HepG2 (cell line): ENCODE measurements around the gene ABHD4. TPM values are rescaled to one million over a fixed set of nuclear protein-coding genes. Genes with fewer than 3 reads are reported as not detected.

Experiments used
- ATAC-seq: fragments of 200-7000 bp; cut with Tn5 transposase; 3 replicates; pipeline ENCODE4 v1.9.1; 2020; ENCODE audit warnings: mild to moderate bottlenecking, moderate library complexity
- BruUV-seq: library from RNA; stranded (reverse); fragments of 400-500 nt; replicated peaks from 2 replicates; lab custom pipeline; 2021; lab: Mats Ljungman, UMichigan
- CTCF ChIA-PET: fragments of 300-600 bp; formaldehyde crosslinking; extraction: SDS; loops from one replicate; lab custom pipeline; 2021; ENCODE audit warnings: low total read pairs, inconsistent platforms, low intra/inter-chr PET ratio; lab: Yijun Ruan, JAX
- POLR2A ChIA-PET: fragments of 350-600 bp; sonication (Branson Sonifier 250); formaldehyde crosslinking; loops from one replicate; lab custom pipeline; 2020; ENCODE audit warnings: antibody characterized with exemption, inconsistent platforms; lab: Yijun Ruan, JAX
- DNase-seq: peaks from one replicate; pipeline ENCODE4 v3.0.0-alpha.2; 2015; ENCODE audit warnings: low spot score
- FAIRE-seq: peaks from 3 replicates; lab custom pipeline; 2011; peaks lifted over from hg19 to GRCh38; lab: Jason Lieb, UNC
- H2AFZ ChIP-seq: one replicate; pipeline ENCODE4 v1.6.1; 2011; ENCODE audit warnings: low read length, inconsistent platforms
- H3K27ac ChIP-seq: fragments of 300-600 bp; 3 replicates; pipeline ENCODE4 v1.8.0; 2011; ENCODE audit warnings: mixed run types, mild to moderate bottlenecking, mixed read lengths, low read length, inconsistent platforms; ENCODE audit not compliant: insufficient read depth; ENCODE audit errors: extremely low read length
- H3K27me3 ChIP-seq, 2 experiments: fragments of 200-600 bp in 1 of 2; 2 replicates in 1 of 2; 3 replicates in 1 of 2; pipeline versions ENCODE4 v1.6.0 to v1.8.0; 2011; ENCODE audit warnings: low read length in 2 of 2, mild to moderate bottlenecking in 2 of 2, moderate library complexity in 2 of 2, inconsistent platforms in 1 of 2; ENCODE audit not compliant: insufficient read depth in 2 of 2, control insufficient read depth in 1 of 2
- H3K36me3 ChIP-seq, 2 experiments: fragments of 200-600 bp in 1 of 2; replicated peaks in 1 of 2; 2 replicates in 1 of 2; 3 replicates in 1 of 2; pipeline versions ENCODE4 v1.5.1 to v1.8.0; 2011; ENCODE audit warnings: low read length in 2 of 2, inconsistent platforms in 1 of 2; ENCODE audit not compliant: insufficient read depth in 2 of 2, control insufficient read depth in 1 of 2
- H3K4me1 ChIP-seq: 2 replicates; pipeline ENCODE4 v1.5.1; 2012; ENCODE audit warnings: low read length, inconsistent platforms; ENCODE audit not compliant: insufficient read depth
- H3K4me2 ChIP-seq: 2 replicates; pipeline ENCODE4 v1.6.0; 2011; ENCODE audit warnings: low read depth, low read length, inconsistent platforms
- H3K4me3 ChIP-seq, 3 experiments: fragments of 200-600 bp in 1 of 3; sonication (generic), shearing (Covaris generic) in 1 of 3; replicated peaks in 1 of 3; 2 replicates each; pipeline ENCODE4 v1.5.1; 2011 to 2016; ENCODE audit warnings: low read length in 3 of 3, inconsistent platforms in 2 of 3, low read depth in 2 of 3, mild to moderate bottlenecking in 2 of 3, control low read depth in 1 of 3, mixed read lengths in 1 of 3; ENCODE audit not compliant: insufficient read depth in 1 of 3
- H3K79me2 ChIP-seq: one replicate; pipeline ENCODE4 v1.6.1; 2011; ENCODE audit warnings: low read length, inconsistent platforms; ENCODE audit not compliant: insufficient read depth
- H3K9ac ChIP-seq: 2 replicates; pipeline ENCODE4 v1.6.0; 2011; ENCODE audit warnings: mild to moderate bottlenecking, low read depth, low read length, inconsistent platforms; ENCODE audit not compliant: insufficient read depth
- H3K9me3 ChIP-seq: 2 replicates; pipeline ENCODE4 v1.5.1; 2012; ENCODE audit warnings: mild to moderate bottlenecking, low read length
- H4K20me1 ChIP-seq: 2 replicates; pipeline ENCODE4 v1.6.0; 2011; ENCODE audit warnings: inconsistent platforms, mild to moderate bottlenecking, low read length, moderate library complexity; ENCODE audit not compliant: insufficient read depth
- ATM ChIP-seq: fragments of 450-650 bp; IDR thresholded peaks from 2 replicates; pipeline ENCODE4 v1.7.1; 2017; ENCODE audit warnings: mild to moderate bottlenecking, borderline replicate concordance
- CENPT ChIP-seq: sonication (generic); formaldehyde crosslinking; IDR thresholded peaks from 2 replicates; pipeline ENCODE4 v1.8.0; 2022; ENCODE audit warnings: low read depth, mild to moderate bottlenecking, moderate library complexity, missing genetic modification reagents
- CREM ChIP-seq, 2 experiments: sonication (generic) in 1 of 2; formaldehyde crosslinking in 1 of 2; IDR thresholded peaks; 2 replicates each; pipeline versions ENCODE4 v1.4.0 to v1.6.1; 2016 to 2020; ENCODE audit warnings: antibody characterized with exemption in 1 of 2, mild to moderate bottlenecking in 1 of 2, missing genetic modification reagents in 1 of 2
- JARID2 ChIP-seq: sonication (generic); formaldehyde crosslinking; IDR thresholded peaks from 2 replicates; pipeline ENCODE4 v1.8.1; 2023; ENCODE audit warnings: missing genetic modification reagents, inconsistent platforms; ENCODE audit not compliant: insufficient replicate concordance
- ZNF207 ChIP-seq: fragments of 450-650 bp; IDR thresholded peaks from 2 replicates; pipeline ENCODE4 v1.6.1; 2016; ENCODE audit warnings: antibody characterized with exemption, borderline replicate concordance
- ZNF713 ChIP-seq: sonication (generic); formaldehyde crosslinking; IDR thresholded peaks from 2 replicates; pipeline ENCODE4 v1.4.0; 2020; ENCODE audit warnings: mild to moderate bottlenecking, missing genetic modification reagents
- ZNF766 ChIP-seq: sonication (generic); formaldehyde crosslinking; IDR thresholded peaks from 2 replicates; pipeline ENCODE4 v1.5.0; 2020; ENCODE audit warnings: missing genetic modification reagents, borderline replicate concordance
- WGBS: methylation state at CpG from one replicate; pipeline ENCODE4 v1.1.6; 2017; ENCODE audit warnings: low lambda C conversion rate; 5-methylcytosine and 5-hydroxymethylcytosine counted together
- in situ Hi-C: cut with HindIII; loops from 2 replicates; pipeline ENCODE4 v1.10.0; 2017; ENCODE audit warnings: low pct_unique_long_range_greater_than_20kb; ENCODE audit not compliant: extremely low pct_ligation_motif_present
- intact Hi-C: fragments of 100-400 bp; cut with micrococcal nuclease; formaldehyde crosslinking; loops from one replicate; pipeline ENCODE4 v1.10.0; 2022; ENCODE audit not compliant: unreplicated experiment
- polyA plus RNA-seq, 8 experiments: library from polyadenylated mRNA; depleted of rRNA in 3 of 8; stranded (reverse) in 7 of 8; unstranded in 1 of 8; fragments of >200 nt; fragmentation: Illumina TruSeq in 4 of 8; extraction: Trizol in 4 of 8; gene quantifications; 2 replicates each; pipeline versions ENCODE4 v1.2.1 to v1.2.3, GENCODE V29; 2011 to 2016; ENCODE audit warnings: low read depth in 4 of 8, missing spikeins in 1 of 8, mixed read lengths in 1 of 8; ENCODE audit not compliant: insufficient read depth in 1 of 8
- total RNA-seq, 5 experiments: library from RNA; depleted of rRNA; stranded (reverse); fragments of >200 nt; fragmentation: Illumina TruSeq; extraction: Trizol; gene quantifications; 2 replicates each; pipeline ENCODE4 v1.2.3, GENCODE V29; 2016; ENCODE audit warnings: low read depth in 1 of 5
- TF ChIP-seq, protein P1 (sequence below): sonication (generic); formaldehyde crosslinking; IDR thresholded peaks from 2 replicates; pipeline ENCODE4 v1.5.0; 2020; ENCODE audit warnings: mild to moderate bottlenecking, missing genetic modification reagents, borderline replicate concordance

The ABHD4 gene
- total and polyA plus RNA-seq, 2 of the 13 experiments (the other 11 are each of a cell fraction or from before 2014, with no cell fraction given) = 16.1 to 47.5 TPM

DNA sequence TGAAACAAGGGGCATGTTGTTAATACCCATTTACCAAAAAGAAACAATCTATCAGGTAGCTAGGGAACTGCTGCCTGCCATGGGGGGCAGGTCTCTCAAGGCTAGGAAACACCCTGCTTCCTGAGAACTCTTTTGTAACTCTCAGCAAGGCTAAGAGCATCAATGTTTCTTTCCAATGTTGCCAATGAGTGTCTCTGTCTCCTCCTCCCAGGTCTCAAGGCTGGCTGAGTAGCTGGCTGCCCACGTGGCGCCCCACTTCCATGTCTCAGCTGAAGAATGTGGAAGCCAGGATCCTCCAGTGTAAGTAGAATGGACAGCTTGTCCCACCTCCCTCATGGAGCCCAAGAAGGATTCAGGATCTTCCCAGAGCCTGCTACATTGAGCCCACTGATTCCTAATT lies 3.4 kb downstream of the ABHD4 start:
- H3K4me1 ChIP-seq = peaks cover 40% of the 10 kb centered on the region
- DNase-seq = no peak
- H3K27me3 ChIP-seq = no peaks in the 10 kb centered on the region; a peak in 1 of 5 replicates
- no TSS peak for BruUV-seq
- no peaks in the 10 kb centered on the region for H3K9me3 ChIP-seq
- H3K36me3 ChIP-seq = peaks cover 19 to 45% of the 10 kb centered on the region in 2 experiments
- in situ Hi-C loops (no loop called here), intact Hi-C loops (no loop called here)
- no peak overlapping the region for H3K4me2 ChIP-seq
- H3K27ac ChIP-seq = no peak overlapping the region
- H3K9ac ChIP-seq = no peak overlapping the region
- TF ChIP-seq, protein P1, sequence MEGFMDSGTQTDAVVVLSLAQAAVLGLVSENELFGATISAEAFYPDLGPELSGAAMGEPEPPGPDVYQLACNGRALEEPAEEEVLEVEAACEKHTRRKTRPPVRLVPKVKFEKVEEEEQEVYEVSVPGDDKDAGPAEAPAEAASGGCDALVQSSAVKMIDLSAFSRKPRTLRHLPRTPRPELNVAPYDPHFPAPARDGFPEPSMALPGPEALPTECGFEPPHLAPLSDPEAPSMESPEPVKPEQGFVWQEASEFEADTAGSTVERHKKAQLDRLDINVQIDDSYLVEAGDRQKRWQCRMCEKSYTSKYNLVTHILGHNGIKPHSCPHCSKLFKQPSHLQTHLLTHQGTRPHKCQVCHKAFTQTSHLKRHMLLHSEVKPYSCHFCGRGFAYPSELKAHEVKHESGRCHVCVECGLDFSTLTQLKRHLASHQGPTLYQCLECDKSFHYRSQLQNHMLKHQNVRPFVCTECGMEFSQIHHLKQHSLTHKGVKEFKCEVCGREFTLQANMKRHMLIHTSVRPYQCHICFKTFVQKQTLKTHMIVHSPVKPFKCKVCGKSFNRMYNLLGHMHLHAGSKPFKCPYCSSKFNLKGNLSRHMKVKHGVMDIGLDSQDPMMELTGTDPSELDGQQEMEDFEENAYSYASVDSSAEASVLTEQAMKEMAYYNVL (CRISPR knock-in tag) = no peak
- no peak for TF ChIP-seq JARID2
- no peak for TF ChIP-seq ZNF713
- TF ChIP-seq ZNF207 = no peak
- TF ChIP-seq ZNF766 (CRISPR knock-in tag) = no peak
- TF ChIP-seq ATM = no peak
- TF ChIP-seq CREM (IDR thresholded peaks at IDR 0.05) = no peak
- TF ChIP-seq CREM (CRISPR knock-in tag; IDR thresholded peaks at IDR 0.05) = no peak
- 0 out of 2 replicates have a peak, but pooled peaks have one; percentile 51 for TF ChIP-seq CENPT (CRISPR knock-in tag)
- no peak overlapping the region for H2AFZ ChIP-seq
- no peak overlapping the region for H3K4me3 ChIP-seq
- ATAC-seq = no peak
- 88% methylated on average over 2 of the region's 2 CpGs for WGBS
- ChIA-PET CTCF (no interaction called here), POLR2A (interaction anchor here (4.9 kb wide), 1 partner anchor 12 kb away, joined by 139 read pairs; the partner anchor contains the start of gene DAD1)
- FAIRE-seq = no peak
- 0 out of 2 replicates have a peak, but pooled peaks cover 3% of the 10 kb centered on the region for H4K20me1 ChIP-seq
- peaks cover 11% of the 10 kb centered on the region for H3K79me2 ChIP-seq
